Stimulated activated CD4-positive, alpha-beta T cell treated with anti-CD3 and anti-CD28 coated beads, Interleukin-2, amount 100 ng/mL, for 24 hours (primary cell): ENCODE data around the gene MCM7.
A peak's percentile ranks its signal among the peaks of the same experiment; 100 is the strongest.

ENCODE experiments used
- DNase-seq, 2 donors: peaks; one replicate each; pipeline ENCODE4 v3.0.0-alpha.2; 2020

MCM7 gene

DNA sequence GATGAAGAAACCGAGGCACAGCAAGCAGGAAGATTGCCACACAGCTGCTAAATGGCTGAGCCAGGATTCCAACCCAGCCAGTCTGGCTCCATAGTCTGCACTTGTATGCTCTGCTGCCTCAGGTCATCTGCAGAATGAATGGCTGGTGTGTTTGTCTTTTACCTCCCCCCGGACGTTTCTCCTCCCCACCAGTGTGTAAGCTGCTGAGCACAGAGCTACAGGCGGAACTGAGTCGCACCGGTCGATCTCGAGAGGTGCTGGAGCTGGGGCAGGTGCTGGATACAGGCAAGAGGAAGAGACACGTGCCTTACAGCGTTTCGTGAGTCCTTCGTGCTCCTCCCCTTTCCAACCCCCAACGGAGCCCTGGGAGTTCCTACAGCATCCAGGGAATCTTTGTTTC, 20.9 kb upstream of the MCM7 start:
- no peak for DNase-seq

DNA sequence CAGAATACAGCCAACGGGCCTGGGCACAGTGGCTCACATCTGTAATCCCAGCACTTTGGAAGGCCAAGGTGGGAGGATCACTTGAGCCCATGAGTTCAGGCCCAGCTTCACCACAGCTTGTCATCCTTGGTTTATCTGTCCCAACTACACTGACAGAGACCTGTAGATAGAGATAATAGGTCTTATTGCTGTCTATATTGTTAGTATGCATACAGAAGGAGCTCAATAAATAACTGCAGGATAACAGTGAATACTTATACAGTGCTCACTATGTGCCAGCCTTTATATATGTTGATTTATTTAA, 19.5 kb upstream of the MCM7 start:
- DNase-seq, result no peak

DNA sequence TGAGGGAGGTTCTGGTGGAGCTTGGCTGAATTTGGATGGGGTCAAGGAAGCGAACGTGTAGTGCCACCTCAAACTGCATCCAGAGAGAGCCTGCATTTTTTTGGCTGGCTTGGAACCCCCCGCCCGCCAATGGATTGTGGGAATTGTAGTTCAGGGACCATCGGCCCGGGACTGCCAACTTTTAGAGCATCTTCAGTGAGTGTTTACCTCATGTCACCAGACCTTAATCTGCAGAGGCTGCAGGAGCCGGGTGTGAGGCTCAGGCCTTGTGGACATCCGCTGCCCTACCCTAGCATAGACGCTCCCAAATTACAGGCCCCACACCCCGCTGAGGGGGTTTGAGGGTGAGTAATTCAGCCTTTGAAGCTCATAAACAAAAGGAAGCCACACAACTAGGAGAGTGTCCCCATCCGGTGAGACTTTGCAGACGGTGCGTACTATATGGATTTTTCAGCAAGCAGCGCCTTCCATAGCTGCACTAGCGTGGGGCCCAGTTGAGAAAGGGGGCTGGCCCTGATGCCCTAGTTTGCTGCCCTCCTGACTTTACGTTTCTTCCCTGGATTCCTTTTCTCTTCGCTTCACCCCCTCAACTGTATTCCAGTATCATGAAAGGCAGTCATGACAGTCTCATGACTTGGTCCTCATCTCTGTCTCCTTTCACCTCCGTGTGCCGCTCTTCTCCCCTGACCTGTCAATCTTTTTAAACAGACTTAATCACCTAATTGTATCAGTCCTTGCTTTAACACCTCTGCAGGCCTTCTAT, 19.0 kb upstream of the MCM7 start:
- peak; percentile 71 to 76 for DNase-seq

DNA sequence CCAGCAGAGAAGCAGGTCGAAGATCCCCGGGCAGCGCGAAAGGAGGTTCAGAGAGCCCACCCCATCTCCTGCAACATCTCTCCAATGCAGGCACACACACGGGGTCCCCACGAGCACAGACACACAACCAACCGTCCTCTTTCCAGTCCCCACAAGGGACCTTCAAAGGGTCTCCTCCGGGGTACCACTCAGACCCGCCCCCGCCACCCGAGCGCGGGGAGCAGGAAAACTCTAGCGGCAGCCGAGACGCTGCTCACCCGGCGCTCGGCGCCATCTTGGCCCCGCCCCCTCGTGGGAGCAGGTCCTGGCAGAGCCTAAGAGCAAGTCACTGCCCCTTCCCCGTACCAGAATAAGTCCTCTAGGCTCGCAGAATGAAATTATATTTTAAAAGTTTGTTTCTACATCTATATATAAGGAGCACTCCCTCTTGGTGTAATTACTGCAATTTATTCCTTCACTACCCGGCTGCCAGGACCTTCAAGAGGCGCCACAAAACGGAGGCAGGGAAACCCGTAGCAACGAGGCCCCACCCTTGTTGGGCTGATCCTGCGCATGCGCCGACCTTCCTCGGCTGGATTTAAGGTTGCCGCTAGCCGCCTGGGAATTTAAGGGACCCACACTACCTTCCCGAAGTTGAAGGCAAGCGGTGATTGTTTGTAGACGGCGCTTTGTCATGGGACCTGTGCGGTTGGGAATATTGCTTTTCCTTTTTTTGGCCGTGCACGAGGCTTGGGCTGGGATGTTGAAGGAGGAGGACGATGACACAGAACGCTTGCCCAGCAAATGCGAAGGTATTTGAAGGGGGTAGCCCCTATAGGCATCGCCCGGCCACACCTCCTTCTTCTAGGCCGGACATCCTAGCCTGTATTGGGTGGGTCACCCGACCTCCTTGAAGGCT, 18.1 kb upstream of the MCM7 start, which contains the start of the genes CNPY4 and TAF6:
Gene CNPY4, plus strand, starts transcription at position 563 of the 898 bp plus-strand sequence. Its CDS starts 111 bp downstream, at position 674.
Gene TAF6, minus strand, starts transcription at position 287 of the 898 bp plus-strand sequence. CDS start 5,149 bp downstream, outside the sequence.
- DNase-seq, result peak; percentile 96 to 97

DNA sequence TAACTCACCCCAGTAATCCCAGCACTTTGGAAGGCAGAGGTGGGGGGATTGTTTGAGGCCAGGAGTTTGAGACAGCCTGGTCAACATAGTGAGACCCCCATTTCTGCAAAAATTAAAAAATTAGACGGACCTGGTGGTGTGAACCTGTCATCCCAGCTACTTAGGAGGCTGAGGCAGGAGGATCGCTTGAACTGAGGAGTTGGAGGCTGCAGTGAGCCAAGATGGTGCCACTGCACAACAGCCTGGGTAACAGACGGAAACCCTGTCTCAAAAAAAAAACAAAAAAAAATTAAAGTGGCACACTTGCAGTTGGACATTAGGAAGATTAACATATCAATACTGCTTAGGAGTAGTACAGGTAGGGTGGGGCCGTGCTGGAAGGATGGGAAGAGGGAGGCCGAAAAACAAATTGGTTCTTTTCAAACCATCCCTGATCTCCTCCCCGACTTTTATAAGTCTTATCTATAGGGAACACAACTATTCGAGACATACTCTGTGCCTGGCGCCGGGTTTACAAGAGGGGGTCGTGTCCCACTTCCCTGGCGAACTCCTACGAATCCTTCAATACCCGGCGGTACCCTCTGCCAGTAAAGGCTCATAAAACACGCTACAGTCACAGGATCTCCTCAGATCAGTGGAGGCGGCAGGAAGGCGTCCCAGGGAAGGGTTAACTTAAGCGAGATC, 17.3 kb upstream of the MCM7 start:
- DNase-seq, result no peak

DNA sequence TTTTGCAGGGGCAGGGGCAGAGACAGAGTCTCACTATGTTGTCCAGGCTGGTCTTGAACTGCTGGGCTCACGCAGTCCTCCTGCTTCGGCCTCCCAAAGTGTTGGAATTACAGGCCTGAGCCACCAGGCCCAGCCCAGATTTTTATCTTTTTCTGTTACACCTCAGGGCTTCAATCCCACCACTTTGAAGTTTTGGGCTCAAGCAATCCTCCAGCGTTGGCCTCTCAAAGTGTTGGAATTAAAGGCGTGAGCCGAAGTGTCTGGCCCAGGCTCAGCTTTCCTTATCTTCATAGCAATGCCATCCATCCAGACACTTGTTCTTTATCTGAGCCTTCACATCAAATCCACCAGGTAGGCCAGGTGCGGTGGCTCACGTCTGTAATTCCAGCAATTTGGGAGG, 13.8 kb upstream of the MCM7 start:
- no peak for DNase-seq

DNA sequence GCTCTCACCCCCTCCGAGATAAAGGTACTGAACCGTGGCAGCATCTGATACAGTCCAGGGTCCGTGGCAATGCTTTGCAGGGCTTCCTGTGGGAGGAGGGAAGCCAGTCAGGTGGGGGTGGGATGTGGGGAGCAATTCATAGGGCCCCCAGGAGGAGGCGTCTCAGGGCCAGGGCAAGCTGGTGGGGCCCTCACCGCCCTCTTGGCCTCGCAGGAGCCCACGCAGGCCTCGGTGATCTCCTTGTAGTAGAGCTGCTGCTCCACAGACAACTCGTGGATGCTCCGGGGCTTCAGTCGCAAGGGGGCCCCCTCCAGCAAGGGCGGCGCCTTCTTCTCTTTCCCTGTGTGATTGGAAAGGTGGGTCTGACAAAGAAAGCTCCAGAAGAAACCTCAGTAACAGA, 10.7 kb upstream of the MCM7 start:
- no peak for DNase-seq

DNA sequence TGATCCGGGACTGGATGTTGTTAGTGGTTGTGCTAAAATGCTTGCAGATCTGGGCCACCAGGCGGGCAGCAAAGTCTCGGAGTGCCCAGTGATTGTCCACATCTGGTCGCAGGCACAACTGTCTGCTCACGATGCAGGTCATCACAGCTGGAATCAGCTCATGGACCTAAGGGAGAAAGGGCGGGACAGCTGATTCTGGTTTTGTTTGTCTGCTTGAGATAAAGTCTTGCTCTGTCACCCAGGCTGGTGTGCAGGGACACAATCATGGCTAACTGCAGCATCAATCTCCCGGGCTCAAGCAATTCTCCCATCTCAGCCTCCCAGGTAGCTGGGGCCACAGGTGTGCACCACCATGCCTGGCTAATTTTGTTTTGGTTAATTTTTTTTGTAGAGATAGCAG, 10.0 kb upstream of the MCM7 start:
- no peak for DNase-seq

DNA sequence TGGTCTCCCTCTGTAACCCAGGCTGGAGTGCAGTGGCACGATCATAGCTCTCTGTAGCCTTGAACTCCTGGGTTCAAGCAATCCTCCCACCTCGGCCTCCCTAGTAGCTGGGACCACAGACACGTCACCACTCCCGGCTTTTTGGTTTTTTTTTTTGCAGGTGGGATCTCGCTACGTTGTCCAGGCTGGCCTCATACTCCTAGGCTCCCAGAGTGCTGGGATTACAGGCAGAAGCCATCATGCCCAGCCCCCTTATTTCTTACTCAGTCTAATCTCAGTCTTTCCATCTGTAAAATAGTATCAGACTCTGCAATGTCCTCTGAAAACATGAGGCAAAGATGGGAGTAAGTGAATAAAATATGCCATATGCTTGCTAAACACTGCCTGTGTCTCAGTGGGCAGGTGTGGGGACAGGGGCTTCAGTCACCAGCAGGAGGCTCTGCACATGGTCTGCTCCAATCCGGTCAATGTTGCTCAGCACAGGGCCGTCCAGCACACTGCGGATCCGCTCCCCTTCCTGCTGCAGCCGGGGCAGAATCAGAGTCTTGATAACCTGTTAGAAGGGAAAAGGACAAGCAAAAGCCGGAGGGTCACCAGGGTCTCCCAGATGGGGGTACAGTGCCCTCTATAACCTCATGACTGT, 8.4 kb upstream of the MCM7 start:
- no peak for DNase-seq

DNA sequence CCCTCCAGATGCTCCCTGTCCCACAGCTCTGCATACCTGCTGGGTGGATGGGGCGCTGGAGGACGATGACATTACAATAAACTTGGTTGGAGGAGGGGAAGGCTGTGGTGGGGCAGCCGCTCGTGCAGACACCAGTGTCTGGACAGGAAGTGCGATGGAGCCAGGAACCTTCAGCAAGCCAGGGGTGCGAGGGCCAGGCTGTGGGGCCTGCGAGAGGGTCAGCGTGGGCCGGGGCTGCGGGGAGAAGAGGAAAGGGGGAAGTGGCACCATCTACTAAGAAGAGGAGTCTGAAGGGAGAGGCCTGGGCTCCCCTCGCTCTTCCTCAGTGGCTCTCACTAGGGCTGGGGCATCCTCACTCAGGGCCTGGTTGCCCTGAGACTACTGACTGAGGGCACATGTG, 6.7 kb upstream of the MCM7 start:
- no peak for DNase-seq

DNA sequence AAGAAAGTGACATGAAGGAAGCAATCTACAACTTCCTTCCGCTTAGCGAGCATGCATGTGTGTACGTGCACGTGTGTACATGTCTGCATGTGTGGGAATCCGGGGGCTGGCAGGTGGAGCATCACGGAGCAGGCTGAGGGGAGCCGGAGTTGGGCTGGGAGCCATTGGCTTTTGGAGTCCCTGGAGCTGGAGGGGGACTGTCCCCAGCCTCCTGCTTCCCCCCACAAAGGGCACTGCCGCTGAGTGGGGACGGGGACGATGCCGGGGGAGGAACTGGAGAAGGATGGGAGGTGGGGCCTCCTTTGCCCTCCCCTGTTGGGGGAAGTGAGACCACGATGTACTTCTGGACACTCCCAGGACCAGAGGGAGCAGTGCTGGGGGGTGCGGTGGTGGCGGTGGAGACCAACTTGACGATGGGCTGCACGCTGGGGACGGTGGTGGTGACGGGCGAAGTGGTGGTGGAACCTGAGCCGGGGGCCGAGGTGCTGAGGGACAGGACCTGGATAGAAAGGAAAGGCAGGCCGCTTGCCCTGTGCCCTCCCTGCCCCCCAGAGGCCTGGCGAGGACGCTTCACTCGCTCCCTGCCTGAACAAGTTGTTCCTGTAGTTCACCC, 6.0 kb upstream of the MCM7 start:
- DNase-seq, result no peak

DNA sequence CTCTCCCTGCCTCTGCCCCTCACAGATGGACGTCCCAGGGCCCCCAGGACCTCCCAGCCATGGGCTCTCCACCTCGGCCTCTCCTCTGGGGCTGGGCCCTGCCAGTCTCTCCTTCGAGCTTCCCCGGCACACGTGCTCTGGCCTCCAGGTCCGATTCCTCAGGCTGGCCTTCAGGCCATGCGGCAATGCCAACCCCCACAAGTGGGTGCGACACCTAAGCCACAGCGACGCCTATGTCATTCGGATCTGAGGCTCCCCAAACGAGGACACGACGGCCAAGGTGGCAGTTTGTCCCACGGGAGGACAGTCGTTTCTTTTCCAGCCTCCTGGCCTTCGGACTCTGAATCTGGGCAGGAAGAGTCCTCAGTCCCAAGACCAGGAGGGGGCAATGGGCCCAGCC, 5.4 kb upstream of the MCM7 start:
- DNase-seq, result no peak

DNA sequence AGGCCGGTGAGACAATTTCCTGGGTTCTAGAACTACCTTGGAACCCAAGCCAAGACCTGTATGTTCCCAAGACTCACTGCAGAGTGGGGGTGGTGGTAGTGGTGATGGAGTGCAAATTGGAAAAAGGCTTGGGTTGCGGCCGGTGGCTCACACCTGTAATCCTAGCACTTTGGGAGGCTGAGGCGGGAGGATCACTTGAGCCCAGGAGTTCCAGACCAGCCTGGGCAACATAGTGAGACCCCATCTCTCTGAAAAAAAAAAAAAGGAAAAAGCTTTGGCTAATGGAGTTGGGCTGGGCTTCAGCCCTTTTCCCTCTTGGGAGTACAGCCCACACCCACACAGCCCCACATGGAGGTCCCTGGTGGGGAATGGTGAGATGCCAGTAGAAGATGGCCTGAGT, 4.3 kb upstream of the MCM7 start:
- no peak for DNase-seq

DNA sequence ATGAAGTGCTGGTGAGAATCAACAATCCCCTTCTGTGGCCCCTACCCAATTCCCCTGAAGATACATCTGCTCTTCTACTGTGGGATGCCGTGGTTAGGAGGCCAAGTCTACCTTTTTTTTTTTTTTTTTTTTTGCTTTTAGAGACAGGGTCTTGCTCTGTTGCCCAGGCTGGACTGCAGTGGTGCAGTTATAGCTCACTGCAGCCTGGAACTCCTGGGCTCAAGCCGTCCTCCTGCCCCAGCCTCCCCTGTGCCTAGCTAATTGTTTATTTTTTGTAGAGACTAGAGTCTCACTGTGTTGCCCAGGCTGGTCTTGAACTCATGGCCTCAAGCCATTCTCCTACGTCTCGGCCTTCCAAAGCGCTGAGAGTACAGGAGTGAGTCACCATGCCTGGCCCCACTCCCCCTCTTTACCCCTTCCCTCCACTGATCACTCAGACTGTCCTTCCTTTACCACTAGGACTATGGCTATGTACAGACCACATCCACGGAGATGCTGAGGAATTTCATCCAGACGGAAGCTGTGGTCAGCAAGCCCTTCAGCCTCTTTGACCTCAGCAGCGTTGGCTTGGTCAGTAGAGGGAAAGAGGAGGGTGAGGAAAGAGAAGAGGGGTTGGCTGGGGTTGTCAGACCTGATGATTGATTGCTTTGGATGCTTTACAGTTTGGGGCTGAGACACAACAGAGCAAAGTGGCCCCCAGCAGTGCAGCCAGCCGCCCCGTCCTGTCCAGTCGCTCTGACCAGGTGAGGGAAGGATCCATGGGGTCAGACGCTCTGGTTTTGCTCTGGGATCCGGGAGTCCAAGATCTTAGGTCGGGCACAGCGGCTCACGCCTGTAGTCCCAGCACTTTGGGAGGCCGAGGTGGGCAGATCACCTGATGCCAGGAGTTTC, 2.0 kb upstream of the MCM7 start:
- DNase-seq, result no peak

DNA sequence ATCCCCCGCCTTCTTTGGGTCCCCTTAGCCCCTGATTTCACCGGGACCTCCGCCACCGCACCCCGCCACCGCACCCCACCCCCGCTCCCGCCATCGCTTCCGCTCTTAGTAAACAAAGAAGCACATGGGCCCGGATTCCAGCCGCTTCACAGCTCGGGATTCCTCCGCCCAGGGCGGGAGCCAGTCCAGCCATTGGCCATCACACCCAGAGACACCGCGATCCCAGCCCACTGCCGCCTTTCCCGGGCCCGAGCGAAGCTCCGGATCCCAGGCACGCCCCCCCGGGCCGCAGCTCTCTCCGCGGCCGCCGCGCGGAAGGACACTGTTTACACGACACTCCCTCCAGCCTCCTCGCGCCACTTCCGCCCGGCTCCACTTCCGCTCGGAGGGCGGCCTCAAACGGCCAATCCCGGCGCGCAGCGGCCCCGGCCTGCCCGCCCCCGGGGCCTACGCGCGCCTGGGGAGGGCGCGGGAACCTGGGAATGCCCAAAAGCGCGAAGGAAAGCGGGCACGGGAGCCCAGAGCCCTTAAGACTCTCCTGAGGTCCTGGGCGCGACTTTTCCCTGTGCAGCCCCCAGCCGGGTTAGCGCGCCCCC, 679 bp downstream of the MCM7 start:
- peak; percentile 86 to 87 for DNase-seq

DNA sequence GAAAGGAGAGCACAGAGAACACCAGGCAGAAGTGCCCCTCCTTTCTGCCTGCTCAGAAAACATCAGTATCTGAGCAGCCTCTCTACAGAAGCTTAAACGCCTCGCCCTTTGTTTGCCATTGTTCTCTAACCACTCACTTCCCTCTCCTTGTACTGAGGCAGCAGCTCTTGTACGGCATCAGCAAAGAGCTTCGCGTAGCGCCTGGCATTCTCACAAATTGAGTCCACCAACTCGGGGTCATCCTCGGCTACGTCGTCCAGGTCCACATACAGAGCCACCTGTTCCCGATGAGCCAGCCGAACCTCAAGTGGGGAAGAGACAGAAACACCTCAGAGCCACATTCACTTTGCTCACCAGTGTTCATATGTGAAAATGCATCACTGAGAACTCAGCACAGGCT, 1.7 kb downstream of the MCM7 start:
- DNase-seq, result no peak

DNA sequence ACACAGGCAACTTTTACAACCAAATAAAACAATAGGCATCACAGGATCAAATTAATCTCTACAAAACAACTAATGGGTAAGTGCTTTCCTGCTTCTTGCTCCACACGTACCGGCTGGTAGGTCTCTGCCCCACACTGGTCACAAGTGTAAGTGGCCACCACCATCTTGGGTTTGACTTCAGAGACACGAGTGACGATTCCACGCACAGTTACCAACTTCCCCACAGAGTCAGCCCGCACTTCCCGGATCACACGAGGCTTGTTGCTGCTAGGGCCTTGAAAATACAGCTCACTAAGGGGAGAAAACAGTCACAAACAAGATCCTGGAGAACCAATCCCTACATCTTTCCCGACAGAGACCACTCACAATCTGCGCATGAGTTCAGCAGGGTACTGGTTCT, 2.3 kb downstream of the MCM7 start:
- no peak for DNase-seq

DNA sequence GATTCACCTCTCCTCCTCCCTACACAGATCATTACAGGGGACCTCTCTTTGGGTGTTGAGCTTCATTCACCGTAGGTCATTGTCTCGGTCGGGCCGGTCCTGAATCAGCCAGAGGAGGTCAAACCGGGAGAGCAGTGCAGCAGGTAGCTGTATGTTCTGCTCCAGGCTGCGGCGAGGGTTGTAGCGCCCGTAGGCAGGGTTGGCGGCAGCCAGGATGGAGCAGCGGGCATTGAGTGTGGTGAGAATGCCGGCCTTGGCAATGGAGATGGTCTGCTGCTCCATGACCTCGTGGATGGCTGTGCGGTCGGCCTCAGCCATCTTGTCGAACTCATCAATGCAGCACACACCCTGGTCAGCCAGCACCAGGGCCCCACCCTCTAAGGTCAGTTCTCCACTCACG, 5.5 kb downstream of the MCM7 start:
- no peak for DNase-seq

DNA sequence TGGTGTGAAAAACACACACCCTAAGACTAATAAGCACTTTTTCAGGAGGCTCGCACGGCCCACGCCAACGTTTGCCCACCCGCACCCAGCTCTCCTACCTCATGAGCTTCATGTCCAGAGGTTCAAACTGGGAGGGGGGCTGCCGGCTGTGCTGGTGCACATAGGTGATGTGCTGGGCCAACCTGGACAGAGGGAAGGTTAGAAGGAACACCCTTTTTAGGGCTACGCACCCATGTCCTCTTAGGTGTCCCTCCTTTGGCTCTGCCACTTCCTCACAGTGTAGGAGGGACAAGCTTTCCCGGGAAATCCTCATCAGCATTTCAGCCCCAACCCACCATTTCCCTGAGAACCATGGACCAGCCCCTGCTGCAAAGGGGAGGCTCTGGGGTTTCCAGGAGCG, 5.9 kb downstream of the MCM7 start:
- no peak for DNase-seq

DNA sequence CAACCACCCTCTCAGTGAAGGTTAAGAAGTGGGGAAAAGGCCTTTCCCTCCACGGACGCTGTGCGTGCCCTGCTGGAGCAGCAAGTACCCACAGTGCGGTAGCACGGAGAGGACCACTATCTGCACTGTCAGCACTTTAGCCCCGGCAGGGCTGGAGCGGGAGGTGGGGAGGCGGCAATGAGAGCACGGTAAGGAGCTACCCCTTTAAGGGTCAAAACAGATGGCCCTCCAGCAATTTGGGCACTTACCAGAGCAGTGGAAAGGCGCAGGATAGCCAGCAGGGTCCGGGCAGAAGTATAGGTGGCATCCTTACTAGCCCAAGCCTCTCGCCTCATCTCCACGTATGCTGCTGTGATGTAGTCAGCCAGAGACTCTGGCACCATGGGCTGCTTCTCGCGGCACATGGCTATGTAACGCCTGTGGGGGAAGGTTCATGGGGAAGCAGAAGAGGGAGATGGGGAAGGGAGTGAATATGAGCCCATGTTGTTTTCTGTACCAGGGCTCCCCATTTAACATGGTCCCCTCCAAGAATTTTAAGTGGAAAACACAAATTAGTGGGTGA, 7.2 kb downstream of the MCM7 start:
- no peak for DNase-seq

DNA sequence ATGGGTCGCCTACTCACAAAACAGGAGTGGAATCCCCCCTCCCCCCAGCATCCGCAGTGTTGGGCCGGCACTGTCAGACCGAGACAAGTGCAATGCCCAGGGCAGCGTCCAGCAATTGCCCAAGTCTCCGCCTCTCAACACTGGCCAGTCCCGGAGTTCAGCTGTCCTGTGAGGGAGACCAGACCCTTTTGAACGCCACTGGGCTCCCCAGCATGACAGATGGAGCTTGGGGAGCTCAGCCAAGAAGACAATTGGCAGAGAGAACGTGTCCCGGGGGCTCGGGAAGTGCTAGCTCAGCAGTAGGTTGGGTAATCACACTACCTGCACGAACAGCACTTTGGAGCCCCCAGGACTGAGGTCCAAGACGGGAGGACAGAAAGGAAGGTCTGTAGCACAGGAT, 7.7 kb downstream of the MCM7 start:
- DNase-seq, result no peak
